Fibroblast of the conjunctiva (primary cell): ENCODE data around the gene PAXX.

Experiments
- DNase-seq: peaks from one replicate; pipeline ENCODE4 v3.0.0-alpha.2; 2010; ENCODE audit warnings: low read depth

PAXX gene

GRCh38 chr9:137018761-137019559, 26.7 kb downstream of the PAXX start:
- no peak for DNase-seq

- DNase-seq, result no peak
Measured at GRCh38 chr9:137019891-137020683, 27.9 kb downstream of the PAXX start.

GRCh38 chr9:137020771-137021567, 28.7 kb downstream of the PAXX start:
- no peak for DNase-seq

- DNase-seq, result no peak
Measured at GRCh38 chr9:137021568-137021978, 29.4 kb downstream of the PAXX start.

GRCh38 chr9:137021979-137022661, 29.9 kb downstream of the PAXX start:
- peak; percentile 40 for DNase-seq

- no peak for DNase-seq
Measured at GRCh38 chr9:137022662-137023008, 30.4 kb downstream of the PAXX start.

- no peak for DNase-seq
Measured at GRCh38 chr9:137023157-137023556, 30.9 kb downstream of the PAXX start.

GRCh38 chr9:137023583-137023991, 31.4 kb downstream of the PAXX start:
- DNase-seq, result no peak

- DNase-seq, result no peak
Measured at GRCh38 chr9:137025517-137025966, 33.3 kb downstream of the PAXX start.

GRCh38 chr9:137026384-137026783, 34.2 kb downstream of the PAXX start:
- no peak for DNase-seq

- no peak for DNase-seq
Measured at GRCh38 chr9:137026828-137027227, 34.6 kb downstream of the PAXX start.

- no peak for DNase-seq
Measured at GRCh38 chr9:137027369-137028262, 35.4 kb downstream of the PAXX start, which contains the start of gene ABCA2. Gene ABCA2 (minus strand): TSS chr9:137028237. CDS start chr9:137028140, 97 bp downstream.

GRCh38 chr9:137028263-137029057, 36.2 kb downstream of the PAXX start:
- no peak for DNase-seq

- no peak for DNase-seq
Measured at GRCh38 chr9:137029058-137029936, 37.1 kb downstream of the PAXX start.

- no peak for DNase-seq
Measured at GRCh38 chr9:137030006-137030405, 37.8 kb downstream of the PAXX start.

GRCh38 chr9:137030538-137031527, 38.6 kb downstream of the PAXX start:
- DNase-seq, result no peak

- DNase-seq, result no peak
Measured at GRCh38 chr9:137031904-137032640, 39.9 kb downstream of the PAXX start, which contains the start of gene FUT7. Gene FUT7 (minus strand): TSS chr9:137032088. CDS start chr9:137031991, 97 bp downstream.
